GM10248 (cell line): ENCODE measurements around the gene FCRL5.

ENCODE experiments used
- CTCF ChIA-PET: fragments of 300-600 bp; sonication (Branson Sonifier 250); formaldehyde crosslinking; extraction: SDS; loops from one replicate; lab custom pipeline; 2021; ENCODE audit warnings: antibody characterized with exemption; lab: Yijun Ruan, JAX
- POLR2A ChIA-PET: fragments of 350-650 bp; sonication (Branson Sonifier 250); formaldehyde crosslinking; extraction: SDS; loops from one replicate; lab custom pipeline; 2020; ENCODE audit warnings: antibody characterized with exemption; lab: Yijun Ruan, JAX
- DNase-seq: peaks from one replicate; pipeline ENCODE4 v3.0.0; 2012; ENCODE audit errors: extremely low spot score
- CTCF ChIP-seq: IDR thresholded peaks from 2 replicates; pipeline ENCODE4 v1.5.1; 2012; ENCODE audit warnings: mild to moderate bottlenecking, low read depth; ENCODE audit errors: extremely low read depth, missing control alignments, control extremely low read depth

FCRL5 gene

GRCh38 chr1:157584503-157584902, 32.2 kb upstream of the FCRL5 start:
- TF ChIP-seq CTCF: no peak
- DNase-seq: no peak
- ChIA-PET POLR2A (no interaction called here), CTCF (interaction anchor here (1.1 to 3.1 kb wide), 5 partner anchors 11 to 107 kb away, joined by 3 to 15 read pairs (median 4); no protein-coding TSS in a partner anchor)

GRCh38 chr1:157580828-157581210, 28.5 kb upstream of the FCRL5 start:
- no peak for TF ChIP-seq CTCF
- POLR2A ChIA-PET: no interaction called here
- CTCF ChIA-PET: interaction anchor here (0.7 to 6.3 kb wide), 60 partner anchors 8 to 544 kb away, joined by 3 to 53 read pairs (median 4); partner anchors contain the start of gene FCRL4
- no peak for DNase-seq

GRCh38 chr1:157580179-157580827, 28.0 kb upstream of the FCRL5 start:
- peak; percentile 71 for TF ChIP-seq CTCF
- peak; percentile 64 for DNase-seq
- POLR2A ChIA-PET: no interaction called here
- CTCF ChIA-PET: interaction anchor here (0.7 to 6.3 kb wide), 64 partner anchors 8 to 545 kb away, joined by 3 to 53 read pairs (median 4); partner anchors contain the start of gene FCRL4

- ChIA-PET POLR2A (no interaction called here), CTCF (interaction anchor here (0.9 to 6.3 kb wide), 11 partner anchors 7 to 547 kb away, joined by 3 to 53 read pairs (median 4); no protein-coding TSS in a partner anchor)
- no peak for DNase-seq
- TF ChIP-seq CTCF: no peak
Observed at GRCh38 chr1:157577420-157577819, 25.1 kb upstream of the FCRL5 start.

- DNase-seq: no peak
- POLR2A ChIA-PET: no interaction called here
- CTCF ChIA-PET: interaction anchor here (0.9 to 6.3 kb wide), 4 partner anchors 13 to 115 kb away, joined by 3 to 48 read pairs (median 4); partner anchors contain the start of gene FCRL4
- no peak for TF ChIP-seq CTCF
Observed at GRCh38 chr1:157575744-157576143, 23.4 kb upstream of the FCRL5 start.

- CTCF ChIA-PET: interaction anchor here (1.6 to 6.3 kb wide), 2 partner anchors 14 to 116 kb away, joined by 5 to 48 read pairs; no protein-coding TSS in a partner anchor
- DNase-seq: no peak
- no peak for TF ChIP-seq CTCF
- POLR2A ChIA-PET: no interaction called here
Observed at GRCh38 chr1:157574836-157575235, 22.5 kb upstream of the FCRL5 start.
